NCI-H774 (cell line): ENCODE data around the gene TMTC4.

ENCODE experiments used
- DNase-seq: peaks from one replicate; lab custom pipeline; 2025; lab: John Stamatoyannopoulos, UW

The TMTC4 gene

DNA sequence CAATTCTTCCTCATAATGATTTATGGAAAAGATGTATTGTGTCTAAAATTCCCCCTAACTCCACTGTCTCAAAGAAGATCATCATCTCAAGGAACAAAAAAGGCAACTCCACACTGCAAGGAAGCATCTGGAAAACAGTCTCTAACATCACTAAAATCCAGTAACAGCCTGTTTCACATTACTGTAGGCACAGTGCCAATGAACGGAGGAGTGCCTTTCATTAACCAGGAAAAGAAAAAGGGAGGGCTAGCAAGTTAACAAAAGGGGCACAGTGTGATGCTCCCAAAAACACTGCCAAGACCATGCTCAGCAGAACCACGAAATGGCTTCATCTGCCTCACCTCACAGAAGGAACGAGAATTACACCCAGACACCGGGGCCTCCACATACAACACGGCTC is 8.5 kb downstream of the TMTC4 start:
- DNase-seq, result no peak

GRCh38 chr13:100665403-100665802 is 9.2 kb downstream of the TMTC4 start:
- DNase-seq, result no peak

GRCh38 chr13:100664171-100664900 is 10.3 kb downstream of the TMTC4 start:
- DNase-seq, result no peak

DNA sequence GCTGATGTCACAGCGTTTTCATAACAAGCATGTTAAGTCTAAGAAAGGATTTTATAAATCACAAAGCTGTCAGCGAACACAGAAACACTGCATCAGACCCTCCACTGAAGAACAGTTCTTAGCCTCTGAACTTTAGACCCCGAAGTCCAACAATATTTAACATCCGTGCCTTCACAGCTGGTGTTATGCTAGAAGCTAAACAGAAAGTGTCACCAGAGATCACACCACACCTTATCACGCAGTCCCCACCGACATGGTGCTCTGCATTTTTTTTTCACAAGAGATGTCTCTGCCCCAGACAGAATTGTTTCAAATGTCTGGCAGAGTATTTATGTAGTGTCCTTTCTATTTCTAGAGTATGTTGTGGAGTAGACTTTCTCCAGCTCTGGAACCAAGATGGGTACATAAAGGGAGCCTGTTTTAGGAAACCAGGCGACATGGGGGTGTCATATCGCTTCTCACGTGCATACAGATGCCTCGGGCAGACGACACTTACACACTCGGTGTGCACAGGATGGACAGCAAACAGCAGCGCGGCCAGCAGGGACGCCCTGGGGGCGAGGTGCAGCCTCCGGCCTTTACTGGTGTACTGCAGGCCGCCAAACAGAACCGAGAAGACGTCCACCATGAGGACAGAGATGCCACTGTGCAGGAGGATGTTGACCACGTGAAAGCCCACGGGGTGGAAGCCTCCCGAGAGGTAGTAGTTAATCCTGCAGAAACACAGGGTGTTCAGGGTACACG is 12.0 kb downstream of the TMTC4 start:
- no peak for DNase-seq

DNA sequence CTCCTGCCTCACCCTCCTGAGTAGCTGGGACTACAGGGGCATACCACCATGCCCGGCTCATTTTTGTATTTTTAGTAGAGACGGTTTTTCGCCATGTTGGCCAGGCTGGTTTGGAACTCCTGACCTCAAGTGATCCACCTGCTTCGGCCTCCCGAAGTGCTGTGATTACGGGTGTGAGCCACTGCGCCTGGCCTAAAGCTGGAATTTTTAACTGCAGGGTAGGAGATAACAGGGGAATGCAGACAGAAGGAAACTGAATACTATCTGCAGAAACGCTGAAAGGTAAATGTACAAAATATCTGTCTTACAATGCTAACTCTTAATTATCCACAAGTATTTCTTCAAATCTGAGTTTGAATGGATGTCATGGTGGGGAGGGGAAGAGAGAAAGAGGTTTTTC is 13.8 kb downstream of the TMTC4 start:
- no peak for DNase-seq

DNA sequence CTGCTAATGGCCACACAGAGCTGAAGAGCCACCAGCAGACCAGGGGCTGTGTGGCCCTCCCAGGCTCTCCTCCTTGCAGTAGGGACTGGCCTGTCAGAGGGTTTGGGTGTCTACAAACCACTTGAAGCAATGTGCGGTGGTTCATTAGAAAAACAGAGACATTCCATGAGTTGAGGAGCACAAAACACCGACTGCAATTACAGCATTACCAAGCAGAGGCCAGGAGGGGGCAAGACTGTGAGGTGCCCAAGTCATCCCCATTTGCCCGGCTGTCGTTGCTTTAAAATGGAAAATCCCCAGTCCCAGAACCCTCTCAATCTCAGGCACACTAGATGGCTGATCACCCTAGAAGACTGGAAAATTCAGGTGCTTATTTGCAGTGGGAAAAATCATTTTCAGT is 15.0 kb downstream of the TMTC4 start:
- no peak for DNase-seq

DNA sequence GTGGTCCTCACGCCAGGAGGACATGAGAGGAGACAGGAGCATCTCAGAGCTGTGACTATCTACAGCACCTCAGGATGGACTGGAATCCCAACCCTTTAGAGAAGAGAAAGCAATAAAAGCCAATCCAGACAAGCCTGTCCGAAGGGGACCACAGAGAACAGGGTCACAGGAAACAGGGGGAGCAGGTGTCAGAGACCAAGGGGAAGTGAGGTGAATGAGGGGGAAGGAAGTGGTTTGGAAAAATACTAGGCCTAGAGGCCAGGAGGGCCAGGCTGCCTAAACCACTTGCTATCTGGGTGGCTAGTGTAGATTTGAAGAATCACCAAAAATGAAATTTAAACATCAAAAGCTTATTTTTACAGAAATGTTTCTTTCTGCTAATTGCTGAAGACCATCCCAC is 16.2 kb downstream of the TMTC4 start:
- DNase-seq, result no peak

DNA sequence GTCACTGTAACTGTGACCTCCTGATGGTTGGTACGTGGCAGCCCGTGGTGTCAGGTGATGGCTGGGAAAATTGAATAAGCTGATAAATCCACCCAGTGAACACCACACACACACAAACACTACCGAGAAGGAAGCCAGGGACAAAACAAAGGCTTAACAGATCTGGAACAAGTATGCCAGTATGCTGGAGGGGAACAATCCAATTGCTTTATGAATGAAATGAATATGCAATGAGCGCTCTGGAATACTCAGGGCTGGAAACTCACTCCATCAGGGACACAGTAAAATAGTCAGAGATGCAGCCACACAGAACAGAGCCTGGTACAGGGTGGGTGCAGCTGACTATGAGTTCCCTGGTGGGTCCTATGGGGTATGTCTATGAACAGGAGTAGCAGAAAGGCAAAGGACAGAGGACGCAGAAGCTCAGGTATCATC is 16.7 kb downstream of the TMTC4 start:
- DNase-seq, result no peak

DNA sequence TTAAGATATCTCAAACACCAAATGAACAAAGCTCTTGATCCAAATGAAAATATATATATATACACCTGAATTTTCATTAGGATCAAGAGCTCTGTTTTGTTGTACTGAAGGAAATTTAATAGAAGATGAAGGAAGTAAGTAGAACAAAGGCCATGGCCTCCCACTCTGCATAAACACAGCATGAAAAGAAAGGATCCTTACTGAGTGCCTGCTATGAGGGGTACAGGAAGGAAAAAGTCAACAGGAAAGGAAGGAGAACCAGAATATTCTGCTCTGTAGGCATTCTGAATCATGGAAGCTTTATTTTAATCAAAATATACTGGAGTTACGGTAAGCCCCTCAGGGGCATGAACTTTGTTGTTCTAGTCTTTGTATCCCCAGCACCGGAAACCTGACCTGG is 22.1 kb downstream of the TMTC4 start:
- DNase-seq, result no peak

DNA sequence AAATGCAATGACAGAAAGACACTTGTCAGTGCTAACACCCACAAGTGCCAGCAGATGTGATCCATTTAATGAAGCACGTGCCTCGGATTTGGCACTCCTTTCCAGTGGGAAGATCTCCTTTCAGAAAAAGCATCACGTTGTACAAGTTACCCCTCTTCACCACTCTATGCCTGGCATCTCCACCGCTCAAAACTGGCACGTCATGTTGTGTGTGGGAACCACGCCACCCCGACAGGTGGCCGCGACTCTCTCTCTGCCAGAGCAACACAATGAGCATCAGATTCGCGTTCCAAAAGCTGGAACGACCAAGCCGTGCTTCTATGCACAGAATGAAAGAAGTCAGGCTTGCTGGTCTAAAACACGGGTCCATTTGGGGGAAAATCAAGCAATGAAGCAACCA is 24.3 kb downstream of the TMTC4 start:
- DNase-seq, result no peak

DNA sequence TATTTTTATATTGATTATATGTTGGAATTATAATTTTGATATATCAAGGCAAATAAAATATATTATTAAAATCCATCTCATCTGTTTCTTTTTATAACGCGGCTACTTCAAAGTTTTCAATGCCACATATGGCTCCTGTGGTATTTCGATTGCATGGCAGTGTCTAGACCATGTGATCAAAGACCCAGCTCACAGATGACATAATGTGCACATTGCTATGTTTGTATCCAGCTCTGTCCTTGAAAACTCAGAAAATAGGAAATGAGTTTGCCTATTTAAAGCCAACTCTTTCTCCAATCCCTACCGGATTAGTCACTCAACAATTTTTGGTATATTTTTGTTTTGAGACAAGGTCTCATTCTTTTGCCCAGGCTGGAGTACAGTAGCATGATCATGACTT is 26.2 kb downstream of the TMTC4 start:
- DNase-seq, result no peak

DNA sequence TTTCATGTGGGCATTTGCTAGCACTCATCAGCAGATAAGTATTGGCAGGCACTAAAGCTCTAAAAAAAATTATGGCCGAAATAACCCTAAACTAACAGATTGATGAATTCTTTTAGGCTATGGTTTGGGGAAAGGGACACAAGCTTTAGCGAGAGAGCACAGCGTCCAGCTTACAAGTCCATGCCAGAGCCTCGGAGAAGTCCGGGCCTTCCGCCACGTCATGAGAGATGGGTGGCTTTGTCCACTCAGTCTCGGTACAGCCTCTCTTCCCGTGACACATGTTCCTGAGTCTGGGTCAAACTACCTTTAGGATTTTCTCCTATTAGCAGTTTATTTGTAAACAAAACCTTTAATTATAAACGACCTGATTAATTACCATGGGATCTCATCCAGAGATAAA is 27.7 kb downstream of the TMTC4 start:
- DNase-seq, result no peak

- no peak for DNase-seq
Measured at GRCh38 chr13:100646030-100646673, 28.4 kb downstream of the TMTC4 start.

GRCh38 chr13:100645382-100645781 is 29.2 kb downstream of the TMTC4 start:
- peak; percentile 80 for DNase-seq

DNA sequence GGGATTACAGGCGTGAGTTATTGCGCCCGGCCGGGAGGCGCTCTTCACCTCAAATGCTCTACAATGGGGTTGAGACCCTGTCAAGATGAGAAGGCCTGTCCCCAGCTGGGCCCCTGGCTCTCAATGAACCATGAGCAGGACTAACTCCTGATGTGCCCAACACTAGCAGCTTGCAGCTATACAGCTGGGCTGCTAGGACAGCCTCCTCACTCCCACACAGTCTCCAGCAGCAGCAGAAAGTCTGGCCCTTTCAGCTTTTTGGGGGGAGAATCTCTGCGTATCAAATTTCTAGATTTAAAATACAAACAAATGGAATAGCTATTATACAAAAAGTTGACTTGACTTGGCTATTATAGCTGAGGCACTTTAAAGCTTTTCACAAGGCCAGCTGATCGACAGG is 30.2 kb downstream of the TMTC4 start:
- no peak for DNase-seq

GRCh38 chr13:100637796-100638195 is 36.8 kb downstream of the TMTC4 start:
- no peak for DNase-seq

DNA sequence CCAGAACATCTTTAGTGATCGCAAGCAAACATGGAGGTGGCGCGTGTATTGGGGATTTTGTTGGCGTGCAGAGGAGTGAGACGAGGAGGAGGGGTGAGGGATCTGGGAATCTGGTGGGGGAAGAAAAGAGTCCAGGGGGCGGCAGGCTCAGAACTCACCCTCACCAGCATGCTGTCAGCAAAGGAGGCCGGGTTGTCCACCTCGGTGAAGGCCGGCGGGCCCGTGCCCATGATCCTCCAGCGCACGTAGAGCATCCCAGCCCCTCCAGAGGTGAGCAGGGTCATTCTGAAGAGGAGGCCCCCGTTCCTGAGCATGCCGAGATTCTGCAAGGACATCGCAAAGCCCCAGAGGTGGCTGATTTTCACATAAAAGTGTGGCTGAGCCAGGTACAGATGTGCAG is 37.2 kb downstream of the TMTC4 start:
- DNase-seq, result no peak

- no peak for DNase-seq
Measured at GRCh38 chr13:100636441-100636840, 38.2 kb downstream of the TMTC4 start.

DNA sequence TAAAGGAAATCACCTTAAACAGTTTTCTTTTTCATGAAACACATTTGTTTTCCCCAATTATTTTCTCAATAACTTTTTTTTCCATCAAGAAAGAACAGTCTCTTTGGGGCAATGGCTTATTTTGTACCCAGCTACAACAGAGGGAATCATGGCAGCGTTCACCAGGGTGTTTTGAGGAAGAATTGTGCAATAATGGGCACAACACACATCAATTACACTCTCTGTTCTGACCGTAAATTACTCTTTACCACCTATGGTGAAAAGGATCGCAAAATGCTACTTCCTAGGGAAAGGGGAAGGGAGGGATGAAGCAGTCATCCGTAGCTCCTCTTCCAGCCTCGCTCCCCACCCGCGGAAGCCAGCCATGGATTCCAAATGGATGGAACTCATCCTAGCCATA is 38.6 kb downstream of the TMTC4 start:
- no peak for DNase-seq

DNA sequence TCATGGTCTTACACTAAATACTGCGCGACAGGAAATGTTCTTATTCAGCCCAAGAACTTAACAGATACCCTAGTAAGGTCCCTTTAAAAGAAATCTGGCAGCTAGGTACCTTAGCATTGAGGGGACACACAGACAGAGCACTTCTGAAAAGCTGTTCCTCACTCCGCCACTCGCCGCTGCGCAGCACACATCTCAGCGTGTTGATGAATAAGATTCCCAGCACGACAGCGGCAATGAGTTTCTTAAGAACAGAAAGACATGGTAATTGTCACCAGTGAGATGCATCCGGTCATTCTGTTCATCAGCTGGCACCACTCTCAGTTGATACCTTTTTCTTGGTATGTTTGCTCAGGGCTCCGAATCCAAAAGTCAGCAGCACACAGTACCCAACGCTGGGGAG is 39.9 kb downstream of the TMTC4 start:
- DNase-seq, result no peak

- no peak for DNase-seq
Measured at GRCh38 chr13:100633461-100633860, 41.1 kb downstream of the TMTC4 start.

GRCh38 chr13:100630555-100630954 is 44.0 kb downstream of the TMTC4 start:
- no peak for DNase-seq

DNA sequence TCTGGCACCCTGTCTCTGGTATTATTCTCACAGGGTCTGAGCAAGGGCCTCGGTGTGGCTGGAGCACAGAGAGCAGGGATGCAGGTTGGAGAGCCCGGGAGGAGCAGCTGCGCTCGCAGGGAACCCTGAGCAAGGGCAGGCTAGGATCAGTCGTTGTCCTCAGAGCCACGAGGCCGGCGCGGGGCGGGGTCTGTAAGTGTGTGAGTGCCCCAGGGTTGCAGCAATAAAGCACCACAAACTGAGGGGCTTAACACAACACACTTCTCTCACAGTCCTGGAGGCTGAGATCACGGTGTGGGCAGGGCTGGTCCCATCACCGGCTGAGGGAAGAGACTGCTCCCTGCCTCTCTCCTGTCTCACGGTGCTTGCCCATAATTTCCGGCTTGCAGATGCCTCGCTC is 47.5 kb downstream of the TMTC4 start:
- DNase-seq, result no peak
